MCF 10A (cell line): ENCODE results near the gene ABCC4. TPM values are rescaled to one million over a fixed set of nuclear protein-coding genes. Genes with fewer than 3 reads are reported as not detected.

Source experiments
- BruUV-seq: library from RNA; stranded (reverse); fragments of 400-500 nt; replicated peaks from 2 replicates; lab custom pipeline; 2021; lab: Mats Ljungman, UMichigan
- CTCF ChIA-PET: fragments of 300-600 bp; sonication (Branson Sonifier 250); formaldehyde crosslinking; extraction: SDS; loops from one replicate; lab custom pipeline; 2021; ENCODE audit warnings: antibody characterized with exemption, inconsistent platforms; lab: Yijun Ruan, JAX
- POLR2A ChIA-PET: fragments of 300-600, 350-650 bp; sonication (Branson Sonifier 250); formaldehyde crosslinking; extraction: SDS; loops from one replicate; lab custom pipeline; 2020; ENCODE audit warnings: antibody characterized with exemption, inconsistent platforms; lab: Yijun Ruan, JAX
- DNase-seq: peaks from one replicate; pipeline ENCODE4 v3.0.0-alpha.2; 2018; ENCODE audit not compliant: unreplicated experiment
- H3K27ac Mint-ChIP-seq: one replicate; pipeline ENCODE4 v1.8.0; 2022; ENCODE audit warnings: mild to moderate bottlenecking, low read depth, mixed read lengths; ENCODE audit not compliant: unreplicated experiment
- H3K27me3 Mint-ChIP-seq: one replicate; pipeline ENCODE4 v1.8.0; 2022; ENCODE audit warnings: mixed read lengths; ENCODE audit not compliant: insufficient read depth, unreplicated experiment
- H3K36me3 Mint-ChIP-seq: one replicate; pipeline ENCODE4 v1.8.0; 2022; ENCODE audit warnings: mild to moderate bottlenecking, moderate library complexity, mixed read lengths; ENCODE audit not compliant: insufficient read depth, unreplicated experiment
- H3K4me1 Mint-ChIP-seq: one replicate; pipeline ENCODE4 v1.8.0; 2022; ENCODE audit warnings: mixed read lengths; ENCODE audit not compliant: insufficient read depth, unreplicated experiment
- H3K4me3 Mint-ChIP-seq: one replicate; pipeline ENCODE4 v1.8.0; 2022; ENCODE audit warnings: mild to moderate bottlenecking, moderate library complexity, mixed read lengths; ENCODE audit not compliant: unreplicated experiment
- H3K9me3 Mint-ChIP-seq: one replicate; pipeline ENCODE4 v1.8.0; 2022; ENCODE audit warnings: mixed read lengths; ENCODE audit not compliant: unreplicated experiment
- CTCF ChIP-seq: fragments of 200-600 bp; IDR thresholded peaks from one replicate; pipeline ENCODE4 v1.8.0; 2022; ENCODE audit warnings: antibody characterized with exemption, mild to moderate bottlenecking; ENCODE audit not compliant: unreplicated experiment
- intact Hi-C: fragments of 100-400 bp; cut with micrococcal nuclease; formaldehyde crosslinking; loops from 2 replicates; pipeline ENCODE4 v1.14.1; 2022
- total RNA-seq: library from RNA; stranded (reverse); gene quantifications from 2 replicates; pipeline ENCODE4 v1.2.3, GENCODE V29; 2022

Gene ABCC4
- total RNA-seq, 1 experiment from 2014 or later = 13.9 TPM

GRCh38 chr13:95247852-95248251 lies 53.4 kb downstream of the ABCC4 start:
- H3K4me1 Mint-ChIP-seq = peaks cover 8% of the 10 kb centered on the region
- intact Hi-C loops = no loop called here

DNA sequence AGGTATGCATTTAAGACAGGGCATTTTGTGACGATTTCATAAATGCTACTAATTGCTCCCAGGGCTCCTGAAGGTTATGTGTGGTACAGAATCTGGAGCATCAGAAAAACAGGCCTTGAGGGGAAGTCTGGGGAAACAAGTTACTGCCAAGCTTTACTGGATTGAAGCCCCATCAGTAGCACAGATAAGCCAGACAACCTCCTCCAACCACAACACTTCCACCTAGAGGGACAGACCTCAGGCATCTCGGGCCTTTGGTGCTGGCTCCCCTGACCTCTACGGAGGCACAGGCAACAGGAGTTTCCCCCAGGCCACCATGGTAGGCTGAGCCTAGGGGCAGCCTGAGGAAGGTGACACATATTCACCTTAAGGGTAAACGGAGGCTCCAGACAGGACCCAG lies 54.1 kb downstream of the ABCC4 start:
- Mint-ChIP-seq H3K4me3 (no peak overlapping the region), H3K9me3 (no peaks in the 10 kb centered on the region), H3K27ac (no peak overlapping the region), H3K27me3 (no peaks in the 10 kb centered on the region), H3K36me3 (no peaks in the 10 kb centered on the region), H3K4me1 (peaks cover 8% of the 10 kb centered on the region)
- ChIA-PET CTCF (interaction anchor here (0.7 to 2.4 kb wide), 4 partner anchors 24 to 157 kb away, joined by 3 to 8 read pairs (median 4); no protein-coding TSS in a partner anchor), POLR2A (interaction anchor here (0.5 kb wide), 1 partner anchor 1844 kb away, joined by 3 read pairs; no protein-coding TSS in a partner anchor)
- intact Hi-C loops = no loop called here
- BruUV-seq = no TSS peak
- TF ChIP-seq CTCF = no peak
- no peak for DNase-seq

More at GRCh38 chr13:95247852-95248251, 53.4 kb downstream of the ABCC4 start:
- Mint-ChIP-seq H3K27me3 (no peaks in the 10 kb centered on the region), H3K27ac (no peak overlapping the region), H3K4me3 (no peak overlapping the region), H3K36me3 (no peaks in the 10 kb centered on the region), H3K9me3 (no peaks in the 10 kb centered on the region)
- no TSS peak for BruUV-seq
- ChIA-PET POLR2A (no interaction called here), CTCF (interaction anchor here (0.6 to 2.4 kb wide), 5 partner anchors 28 to 441 kb away, joined by 3 to 8 read pairs (median 4); no protein-coding TSS in a partner anchor)
- DNase-seq = no peak
- no peak for TF ChIP-seq CTCF

DNA sequence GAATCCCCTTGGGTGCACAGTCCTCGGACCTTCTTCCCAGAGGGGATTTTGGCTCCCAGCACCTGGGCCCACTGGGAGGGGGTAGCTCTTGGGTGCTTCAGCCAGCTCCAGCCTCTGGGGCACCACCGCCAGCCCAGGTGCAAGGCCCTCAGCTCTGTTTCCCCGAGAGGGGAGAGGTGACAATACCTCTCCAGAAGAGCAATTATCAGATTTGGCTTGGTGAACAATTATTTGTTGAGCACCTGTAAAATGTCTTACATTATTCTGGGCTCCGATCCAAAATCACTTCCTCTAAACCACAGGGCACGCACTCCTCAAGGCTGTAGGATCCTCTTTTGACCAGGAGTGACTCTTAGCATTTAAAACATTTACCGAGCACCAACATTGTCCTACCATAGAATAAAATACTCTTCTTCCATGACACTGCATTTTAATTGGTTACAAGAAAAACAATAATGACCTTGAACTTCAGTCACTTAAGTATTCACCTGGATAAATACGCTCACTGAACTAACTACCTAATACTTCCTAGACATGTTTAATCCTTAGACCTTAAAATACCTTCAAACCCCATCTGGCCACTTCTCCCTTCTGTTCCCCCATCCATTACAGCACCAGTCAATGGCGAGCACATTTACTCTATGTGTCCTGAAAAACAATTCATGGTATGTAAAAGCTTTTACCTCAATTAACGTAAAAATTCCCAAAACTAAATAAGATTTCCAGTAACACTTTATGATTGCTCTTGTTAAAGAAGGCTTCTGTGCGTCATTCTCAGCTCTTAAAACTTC lies 54.8 kb downstream of the ABCC4 start:
- no peaks in the 10 kb centered on the region for H3K9me3 Mint-ChIP-seq
- H3K36me3 Mint-ChIP-seq = no peaks in the 10 kb centered on the region
- TF ChIP-seq CTCF = no peak
- peaks cover 8% of the 10 kb centered on the region for H3K4me1 Mint-ChIP-seq
- BruUV-seq = no TSS peak
- DNase-seq = peak; percentile 73
- ChIA-PET POLR2A (interaction anchor here (0.5 kb wide), 1 partner anchor 1843 kb away, joined by 3 read pairs; no protein-coding TSS in a partner anchor), CTCF (interaction anchor here (0.6 to 2.4 kb wide), 6 partner anchors 24 to 966 kb away, joined by 3 to 8 read pairs (median 3); no protein-coding TSS in a partner anchor)
- no peak overlapping the region for H3K27ac Mint-ChIP-seq
- intact Hi-C loops = no loop called here
- H3K4me3 Mint-ChIP-seq = no peak overlapping the region
- H3K27me3 Mint-ChIP-seq = no peaks in the 10 kb centered on the region

- Mint-ChIP-seq H3K4me1 (peaks cover 8% of the 10 kb centered on the region), H3K27me3 (no peaks in the 10 kb centered on the region), H3K9me3 (no peaks in the 10 kb centered on the region), H3K4me3 (no peak overlapping the region), H3K36me3 (no peaks in the 10 kb centered on the region), H3K27ac (no peak overlapping the region)
- intact Hi-C loops = no loop called here
- DNase-seq = no peak
- BruUV-seq = no TSS peak
- TF ChIP-seq CTCF = no peak
- CTCF ChIA-PET = interaction anchor here (0.8 to 1.4 kb wide), 2 partner anchors 52 to 56 kb away, joined by 3 to 4 read pairs; no protein-coding TSS in a partner anchor
- POLR2A ChIA-PET = no interaction called here
Measured at GRCh38 chr13:95245071-95245470, 56.2 kb downstream of the ABCC4 start.
